Measurements from ENCODE around the gene RBMS3. TPM values are rescaled to one million over a fixed set of nuclear protein-coding genes. Genes with fewer than 3 reads are reported as not detected.

Gene RBMS3
- total and polyA plus RNA-seq, 4 donors = 4.8 to 117 (median 29.4) TPM

DNA sequence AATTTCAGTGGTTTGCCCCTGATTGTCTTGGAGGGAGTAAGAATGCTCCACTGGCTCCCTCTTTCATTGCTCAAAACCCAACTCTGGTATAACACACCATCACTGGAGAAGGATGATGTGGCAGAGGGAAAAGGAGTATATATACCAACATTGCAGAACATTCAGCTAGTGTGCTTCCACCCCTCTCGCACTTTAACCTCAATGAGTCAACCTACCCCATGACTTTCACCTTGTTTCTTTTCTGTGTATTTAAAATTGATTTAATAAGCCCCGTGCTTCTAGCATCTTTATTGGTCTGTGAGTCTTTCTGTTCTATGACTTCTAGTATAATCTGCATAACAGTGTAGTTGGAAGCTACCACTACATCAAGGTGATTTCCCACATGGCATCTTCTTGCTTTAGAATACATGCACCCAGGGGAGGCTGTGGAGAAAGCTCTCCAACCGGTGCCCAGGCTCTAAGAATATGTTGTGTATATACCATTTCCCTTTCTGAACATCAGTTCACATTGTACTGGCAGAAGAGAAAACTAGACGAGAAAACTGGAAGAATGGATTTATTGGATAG is 730.4 kb downstream of the RBMS3 start:
- Histone ChIP-seq H3K4me3 (no peak overlapping the region), H3K27ac (ENCODE audit: low read depth in 1 of 2, low read length in 1 of 2) (no peak overlapping the region), H3K4me1 (ENCODE audit: control insufficient read depth in 5 of 5, insufficient read depth in 5 of 5, low read length in 5 of 5) (no peaks in the 10 kb centered on the region), H3K36me3 (ENCODE audit: control insufficient read depth in 4 of 4, insufficient read depth in 4 of 4, low read length in 4 of 4) (no peaks in the 10 kb centered on the region), H3K9me3 (ENCODE audit: control insufficient read depth in 4 of 4, insufficient read depth in 3 of 4, low read length in 3 of 4) (no peaks in the 10 kb centered on the region), H3K9ac (ENCODE audit: insufficient read depth in 1 of 2, low read length in 2 of 2) (no peak overlapping the region), H3K27me3 (ENCODE audit: control insufficient read depth in 3 of 3, insufficient read depth in 3 of 3, low read length in 2 of 3) (no peaks in the 10 kb centered on the region)
- 94 to 97% methylated on average over 4 of the region's 4 CpGs for WGBS, 2 donors
- TF ChIP-seq, protein P1, sequence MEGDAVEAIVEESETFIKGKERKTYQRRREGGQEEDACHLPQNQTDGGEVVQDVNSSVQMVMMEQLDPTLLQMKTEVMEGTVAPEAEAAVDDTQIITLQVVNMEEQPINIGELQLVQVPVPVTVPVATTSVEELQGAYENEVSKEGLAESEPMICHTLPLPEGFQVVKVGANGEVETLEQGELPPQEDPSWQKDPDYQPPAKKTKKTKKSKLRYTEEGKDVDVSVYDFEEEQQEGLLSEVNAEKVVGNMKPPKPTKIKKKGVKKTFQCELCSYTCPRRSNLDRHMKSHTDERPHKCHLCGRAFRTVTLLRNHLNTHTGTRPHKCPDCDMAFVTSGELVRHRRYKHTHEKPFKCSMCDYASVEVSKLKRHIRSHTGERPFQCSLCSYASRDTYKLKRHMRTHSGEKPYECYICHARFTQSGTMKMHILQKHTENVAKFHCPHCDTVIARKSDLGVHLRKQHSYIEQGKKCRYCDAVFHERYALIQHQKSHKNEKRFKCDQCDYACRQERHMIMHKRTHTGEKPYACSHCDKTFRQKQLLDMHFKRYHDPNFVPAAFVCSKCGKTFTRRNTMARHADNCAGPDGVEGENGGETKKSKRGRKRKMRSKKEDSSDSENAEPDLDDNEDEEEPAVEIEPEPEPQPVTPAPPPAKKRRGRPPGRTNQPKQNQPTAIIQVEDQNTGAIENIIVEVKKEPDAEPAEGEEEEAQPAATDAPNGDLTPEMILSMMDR (IDR thresholded peaks at IDR 0.05; ENCODE audit: control extremely low read depth, extremely low read depth) = no peak
- no peak for DNase-seq
- ATAC-seq (ENCODE audit: insufficient read depth, low FRiP score) = no peak

DNA sequence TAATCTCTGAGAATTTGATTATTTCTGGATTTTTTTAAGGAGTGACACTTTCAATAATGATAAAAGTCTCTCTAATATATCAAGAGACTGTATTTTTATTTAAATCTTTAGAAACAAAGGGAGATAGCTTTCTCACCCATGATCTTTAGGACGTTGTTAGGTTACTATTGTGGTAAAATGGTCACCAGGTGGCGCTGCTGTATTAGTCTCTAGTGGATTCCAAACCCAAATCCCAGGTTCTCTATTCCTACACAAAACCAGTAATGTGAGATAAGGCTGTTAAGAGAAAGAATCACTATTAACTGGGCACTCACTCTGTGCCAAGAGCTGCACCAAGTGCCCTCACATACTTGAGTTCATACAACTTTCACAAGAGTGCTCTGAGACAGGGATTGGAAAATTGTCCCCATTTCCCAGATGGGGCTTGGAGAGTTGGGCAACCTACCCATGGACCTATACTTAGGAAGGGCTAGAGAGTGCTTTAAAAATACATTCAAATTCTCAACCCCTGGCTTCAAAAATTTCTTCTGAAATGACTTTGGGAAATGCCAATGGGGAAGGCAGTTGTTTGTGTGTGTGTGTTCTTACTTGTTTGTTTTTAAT is 732.2 kb downstream of the RBMS3 start:
- TF ChIP-seq, protein P1 (IDR thresholded peaks at IDR 0.05; ENCODE audit: control extremely low read depth, extremely low read depth) = peak; percentile 28
- H3K4me1 ChIP-seq (ENCODE audit: control insufficient read depth in 5 of 5, insufficient read depth in 5 of 5, low read length in 5 of 5) = no peaks in the 10 kb centered on the region
- DNase-seq (peak; percentile 59 to 80 (median 68)), ATAC-seq (ENCODE audit: insufficient read depth, low FRiP score) (peak; percentile 58)
- no peaks in the 10 kb centered on the region for H3K9me3 ChIP-seq (ENCODE audit: control insufficient read depth in 4 of 4, insufficient read depth in 3 of 4, low read length in 3 of 4)
- no peaks in the 10 kb centered on the region for H3K36me3 ChIP-seq (ENCODE audit: control insufficient read depth in 4 of 4, insufficient read depth in 4 of 4, low read length in 4 of 4)
- H3K27ac ChIP-seq (ENCODE audit: low read depth in 1 of 2, low read length in 1 of 2) = no peak overlapping the region
- 2 to 4% methylated on average over 2 of the region's 2 CpGs for WGBS, 2 donors
- no peak overlapping the region for H3K9ac ChIP-seq (ENCODE audit: insufficient read depth in 1 of 2, low read length in 2 of 2)
- no peaks in the 10 kb centered on the region for H3K27me3 ChIP-seq (ENCODE audit: control insufficient read depth in 3 of 3, insufficient read depth in 3 of 3, low read length in 2 of 3)
- no peak overlapping the region for H3K4me3 ChIP-seq

DNA sequence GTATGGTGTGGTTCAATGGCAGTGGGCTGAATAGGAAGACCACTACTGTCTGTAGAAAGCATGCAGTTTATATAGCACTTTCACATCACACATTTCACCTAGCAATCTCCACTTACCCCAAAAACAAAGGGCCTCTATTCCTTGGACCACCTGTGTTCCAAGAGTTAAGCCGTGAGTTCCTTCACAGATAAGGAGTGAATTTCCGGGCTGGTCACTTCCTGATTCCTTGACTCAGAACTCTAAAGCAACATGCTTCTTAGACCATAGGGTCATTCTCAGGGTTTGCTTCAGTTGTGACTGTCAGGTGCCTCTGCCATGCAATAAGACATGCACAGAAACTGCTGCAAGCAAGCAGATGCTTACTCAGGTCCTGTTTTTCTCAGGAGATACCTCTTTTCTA is 737.0 kb downstream of the RBMS3 start:
- ATAC-seq (ENCODE audit: insufficient read depth, low FRiP score) (no peak), DNase-seq (no peak)
- H3K27ac ChIP-seq (ENCODE audit: low read depth in 1 of 2, low read length in 1 of 2) = no peak overlapping the region
- no peaks in the 10 kb centered on the region for H3K36me3 ChIP-seq (ENCODE audit: control insufficient read depth in 4 of 4, insufficient read depth in 4 of 4, low read length in 4 of 4)
- no peak overlapping the region for H3K4me3 ChIP-seq
- no peaks in the 10 kb centered on the region for H3K9me3 ChIP-seq (ENCODE audit: control insufficient read depth in 4 of 4, insufficient read depth in 3 of 4, low read length in 3 of 4)
- no peaks in the 10 kb centered on the region for H3K27me3 ChIP-seq (ENCODE audit: control insufficient read depth in 3 of 3, insufficient read depth in 3 of 3, low read length in 2 of 3)
- TF ChIP-seq, protein P1 (IDR thresholded peaks at IDR 0.05; ENCODE audit: control extremely low read depth, extremely low read depth) = no peak
- no peaks in the 10 kb centered on the region for H3K4me1 ChIP-seq (ENCODE audit: control insufficient read depth in 5 of 5, insufficient read depth in 5 of 5, low read length in 5 of 5)
- H3K9ac ChIP-seq (ENCODE audit: insufficient read depth in 1 of 2, low read length in 2 of 2) = no peak overlapping the region
- WGBS, 2 donors = 33% methylated on average over 2 of the region's 2 CpGs

All from lung (tissue), 12 donors.